GM21576 (cell line): ENCODE measurements around the gene TMEM52.

Source experiments
- ATAC-seq: cut with Tn5 transposase; IDR thresholded peaks from one replicate; pipeline ENCODE4 v1.9.1; 2021; ENCODE audit warnings: mild to moderate bottlenecking, moderate library complexity; ENCODE audit not compliant: unreplicated experiment

Gene TMEM52

DNA sequence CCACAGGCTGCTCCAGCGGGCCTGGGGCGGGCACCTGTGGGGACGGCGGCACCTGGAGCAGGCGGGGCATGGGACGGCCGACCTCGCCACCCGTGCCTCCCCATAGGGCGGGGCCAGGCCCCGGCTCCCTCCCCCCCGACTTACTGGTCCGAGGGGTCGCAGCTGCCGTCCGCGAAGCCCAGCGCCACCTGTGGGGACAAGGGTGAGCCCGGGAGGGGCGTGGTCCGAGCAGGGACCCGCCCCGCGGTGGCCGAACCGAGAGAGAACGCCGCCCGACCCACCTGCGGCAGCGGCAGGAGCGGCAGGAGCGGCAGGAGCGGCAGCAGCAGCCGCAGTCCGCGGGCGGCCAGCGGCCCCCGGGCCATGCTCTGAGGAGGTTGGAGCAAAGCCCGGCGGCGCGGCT, at the start of gene TMEM52:
Gene TMEM52 (minus strand): TSS at position 379 of the 403 bp plus-strand sequence. CDS start 14 bp downstream, at position 365.
- ATAC-seq = peak; percentile 16

DNA sequence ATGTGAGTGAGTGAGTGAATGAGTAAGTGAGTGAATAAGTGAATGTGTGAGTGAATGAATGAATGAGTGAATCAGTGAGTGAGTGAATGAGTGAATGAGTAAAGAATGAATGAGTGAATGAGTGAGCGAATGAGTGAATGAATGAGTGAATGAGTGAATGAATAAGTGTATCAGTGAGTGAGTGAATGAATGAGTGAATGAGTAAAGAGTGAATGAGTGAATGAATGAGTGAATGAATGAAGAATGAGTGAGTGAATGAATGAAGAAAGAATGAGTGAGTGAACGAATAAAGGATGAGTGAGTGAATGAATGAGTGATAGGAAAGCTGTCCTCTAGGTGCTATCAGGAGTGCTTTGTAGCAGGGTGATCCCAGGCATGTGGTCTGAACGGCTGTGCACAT, 48.8 kb upstream of the TMEM52 start:
- ATAC-seq = no peak

DNA sequence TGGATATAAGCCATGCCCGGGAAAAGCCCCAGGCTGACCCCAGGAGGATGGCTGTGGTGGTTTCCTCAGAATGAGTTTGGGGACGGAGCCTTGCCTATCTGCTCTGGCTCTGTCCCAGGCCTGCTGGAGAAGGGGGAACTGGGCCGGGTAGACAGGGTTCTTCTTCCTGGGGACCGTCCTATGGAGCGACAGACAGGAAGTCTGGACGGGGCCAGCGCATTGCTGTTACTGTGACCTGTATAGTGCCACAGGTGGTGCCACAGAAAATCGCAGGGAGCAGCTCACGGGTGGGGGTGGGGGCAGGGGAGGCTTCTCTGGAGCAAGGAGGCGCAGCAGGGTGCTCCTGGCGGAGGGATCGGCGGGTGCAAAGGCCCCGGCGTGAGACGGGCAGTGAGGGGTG, 48.1 kb upstream of the TMEM52 start:
- no peak for ATAC-seq

DNA sequence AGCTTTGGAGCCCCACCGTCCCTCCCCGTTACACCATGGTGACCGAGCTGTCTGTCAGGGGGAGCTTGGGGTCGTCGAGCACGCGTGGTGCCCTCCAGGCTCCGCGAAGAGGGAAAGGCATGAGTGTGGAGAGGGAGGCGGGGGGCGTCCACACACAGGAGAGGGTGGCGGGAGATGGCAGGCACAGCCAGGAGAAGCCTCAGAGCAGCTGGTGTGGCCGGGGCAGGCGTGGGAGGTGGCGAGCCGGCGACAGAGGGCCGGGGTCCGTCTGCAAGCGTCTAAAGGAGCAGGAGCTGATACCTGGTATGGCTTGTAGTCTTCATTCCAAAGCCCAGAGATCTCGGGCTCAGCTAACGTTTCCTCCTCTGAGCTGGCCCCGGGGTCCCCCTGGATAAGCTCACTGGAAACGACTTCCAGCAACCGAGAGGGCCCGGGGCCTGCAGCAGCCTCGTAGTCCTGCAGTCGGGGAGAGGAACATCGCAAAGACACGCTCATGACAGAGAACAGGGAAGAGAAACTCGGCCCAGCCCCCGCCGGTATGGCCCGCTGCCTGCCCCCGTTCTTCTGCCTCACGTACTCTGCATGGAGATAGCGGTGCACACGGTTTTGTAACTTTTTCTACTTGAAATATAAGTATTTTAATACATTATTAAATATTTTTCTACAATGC, 47.1 kb upstream of the TMEM52 start:
- ATAC-seq = no peak

DNA sequence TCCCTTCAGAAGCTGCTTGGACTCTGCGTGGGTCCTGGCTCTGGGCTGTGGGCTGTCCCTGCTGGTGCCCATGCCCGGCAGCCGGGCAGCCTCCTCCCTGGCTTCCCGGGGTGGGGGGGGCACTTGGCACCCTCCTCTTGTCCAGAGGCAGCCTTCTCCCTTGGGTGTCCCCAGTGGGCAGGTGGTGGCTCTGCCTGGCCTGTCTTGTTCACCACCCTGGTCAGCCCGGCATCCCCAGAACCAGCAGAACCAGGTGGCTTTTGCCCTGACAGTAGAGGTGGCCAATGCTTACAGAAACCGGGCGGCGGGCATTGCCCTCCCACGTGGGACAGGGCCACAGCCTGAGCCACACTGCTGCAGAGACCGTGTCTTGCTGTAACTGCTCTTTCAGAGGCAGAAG, 46.5 kb upstream of the TMEM52 start:
- ATAC-seq = no peak

DNA sequence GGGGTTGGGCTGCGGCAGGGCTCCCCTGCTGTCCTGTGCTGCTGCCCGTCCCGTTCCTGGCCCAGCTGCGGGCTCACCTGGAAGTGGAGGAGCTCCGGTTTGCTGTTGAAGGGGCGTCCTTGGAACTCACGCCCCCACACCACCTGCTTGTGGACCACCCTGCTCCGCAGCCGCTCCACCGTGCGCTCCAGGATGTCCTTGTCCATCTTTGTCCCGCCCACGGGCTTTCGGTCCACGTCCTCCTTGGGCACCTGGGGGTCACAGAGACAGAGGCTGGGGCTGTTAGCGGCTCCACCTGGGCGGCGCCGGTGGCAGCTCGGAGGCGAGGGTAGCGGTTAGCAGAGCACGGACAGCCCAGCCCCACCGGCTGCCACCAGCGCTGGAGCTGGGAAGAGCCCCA, 45.7 kb upstream of the TMEM52 start:
- ATAC-seq = no peak

DNA sequence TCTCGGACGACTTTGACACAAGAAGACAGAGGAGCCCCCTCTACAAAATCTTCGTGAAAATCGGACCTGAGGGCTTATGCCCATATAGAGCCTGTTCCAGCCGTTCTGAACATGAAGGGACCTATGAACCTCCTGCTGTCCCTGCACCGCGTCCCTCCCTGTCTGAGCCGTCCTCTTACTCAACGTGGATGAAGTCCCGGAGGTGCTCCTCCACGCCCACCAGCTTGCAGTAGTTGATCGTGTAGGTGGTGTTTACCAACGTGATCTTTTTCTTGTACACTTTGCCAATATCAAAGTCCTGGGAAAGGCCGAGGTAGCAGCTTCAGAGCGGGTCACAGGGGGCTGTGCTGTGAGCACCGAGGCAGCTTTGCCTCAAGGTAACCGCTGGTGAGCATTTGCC, 44.5 kb upstream of the TMEM52 start:
- ATAC-seq = no peak

DNA sequence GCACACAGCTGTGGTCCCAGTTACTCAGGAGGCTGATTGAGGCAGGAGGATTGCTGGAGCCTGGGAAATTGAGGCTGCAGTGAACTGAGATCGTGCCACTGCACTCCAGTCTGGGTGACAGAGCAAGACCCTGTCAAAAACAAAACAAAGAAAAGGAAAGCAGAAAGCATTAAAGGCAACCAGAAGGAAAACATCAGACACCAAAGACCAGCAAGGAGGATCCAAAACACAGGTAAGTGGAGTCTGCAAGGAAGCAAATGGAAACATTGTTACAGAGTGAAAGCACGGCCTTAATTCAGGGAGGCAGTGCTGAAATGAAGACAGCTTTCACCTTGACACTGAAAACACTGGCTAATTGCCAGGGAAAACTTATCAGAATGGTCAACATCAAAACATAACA, 43.7 kb upstream of the TMEM52 start:
- ATAC-seq = no peak

DNA sequence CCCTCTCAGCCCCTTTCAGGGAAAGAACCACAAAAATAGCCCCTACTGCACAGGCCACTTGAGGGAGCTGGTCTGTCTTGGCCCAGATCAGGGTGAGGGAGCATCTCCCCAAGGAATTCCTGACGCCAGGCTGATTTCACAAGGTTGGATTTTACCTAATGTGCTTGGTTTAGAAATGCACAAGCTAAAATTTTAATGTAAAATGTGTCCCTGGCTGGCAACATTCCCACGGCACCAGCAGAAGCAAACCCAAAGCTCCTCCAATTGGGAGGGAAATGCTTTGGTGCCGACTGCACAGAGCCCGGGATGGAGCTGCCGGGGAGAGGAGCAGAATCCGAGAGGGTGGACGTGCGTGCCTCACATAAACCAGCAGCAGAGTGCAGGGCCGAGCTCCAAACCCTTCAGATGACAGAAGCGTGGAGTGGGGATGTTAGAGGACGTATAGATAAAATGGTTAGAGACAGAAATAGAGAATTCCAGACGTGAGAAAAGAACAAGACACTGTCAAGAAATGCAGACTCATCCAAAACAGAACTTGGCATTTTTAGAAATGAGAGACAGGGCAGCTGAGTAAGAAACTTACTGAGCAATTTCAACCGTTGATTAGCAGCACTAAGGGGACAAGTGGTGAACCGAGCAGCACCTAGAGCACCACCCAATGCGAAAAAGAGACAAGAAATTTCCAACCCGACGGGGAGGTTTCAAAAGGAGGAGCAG, 41.6 kb upstream of the TMEM52 start:
- ATAC-seq = no peak

DNA sequence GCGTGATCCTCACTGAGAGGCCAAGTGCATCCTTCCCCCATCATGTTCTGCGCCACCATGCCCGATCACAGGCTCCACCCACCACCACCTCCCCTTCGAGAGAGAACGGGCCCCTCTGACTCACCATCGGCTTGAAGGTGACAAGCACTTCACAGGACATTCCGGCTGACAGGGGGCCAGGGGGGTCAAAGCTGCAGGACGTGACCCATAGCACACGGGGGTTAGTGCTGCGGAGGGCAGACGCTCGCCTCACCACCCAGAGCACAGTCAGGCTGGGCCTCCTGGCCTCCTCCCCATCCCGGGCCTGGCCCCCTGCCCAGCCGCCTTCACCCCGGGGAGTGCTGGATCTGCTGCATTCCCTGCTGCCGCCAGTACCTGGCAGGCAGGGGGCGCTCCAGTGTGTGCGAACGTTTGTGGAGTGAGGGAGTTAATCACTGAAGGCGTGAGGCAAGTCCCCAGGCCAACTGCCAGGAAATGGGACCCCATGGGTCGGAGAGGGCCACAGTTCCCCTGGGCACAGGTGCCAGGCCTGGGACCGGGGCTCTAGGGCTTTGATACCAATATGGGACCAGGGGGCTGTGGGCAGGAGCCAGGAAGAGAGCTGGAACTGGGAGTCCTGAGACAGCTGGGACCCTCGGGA, 40.9 kb upstream of the TMEM52 start:
- ATAC-seq = no peak

DNA sequence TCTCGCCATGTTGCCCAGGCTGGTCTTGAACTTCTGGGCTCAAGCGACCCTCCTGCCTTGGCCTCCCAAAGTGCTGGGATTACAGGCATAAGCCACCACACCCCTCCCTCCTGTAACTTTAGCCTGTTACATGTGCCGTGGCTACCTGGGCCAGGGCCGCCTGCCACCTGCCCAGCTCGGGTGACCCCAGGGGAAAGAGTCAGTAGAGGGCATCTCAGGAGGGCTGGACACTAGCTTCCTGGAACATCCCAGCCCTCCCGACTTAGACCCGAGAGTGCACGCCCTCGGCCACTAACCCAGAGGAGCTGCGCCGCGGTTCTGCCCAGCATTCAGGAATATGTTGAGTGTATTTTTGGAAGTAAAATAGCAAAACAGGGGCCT, 40.4 kb upstream of the TMEM52 start:
- no peak for ATAC-seq

DNA sequence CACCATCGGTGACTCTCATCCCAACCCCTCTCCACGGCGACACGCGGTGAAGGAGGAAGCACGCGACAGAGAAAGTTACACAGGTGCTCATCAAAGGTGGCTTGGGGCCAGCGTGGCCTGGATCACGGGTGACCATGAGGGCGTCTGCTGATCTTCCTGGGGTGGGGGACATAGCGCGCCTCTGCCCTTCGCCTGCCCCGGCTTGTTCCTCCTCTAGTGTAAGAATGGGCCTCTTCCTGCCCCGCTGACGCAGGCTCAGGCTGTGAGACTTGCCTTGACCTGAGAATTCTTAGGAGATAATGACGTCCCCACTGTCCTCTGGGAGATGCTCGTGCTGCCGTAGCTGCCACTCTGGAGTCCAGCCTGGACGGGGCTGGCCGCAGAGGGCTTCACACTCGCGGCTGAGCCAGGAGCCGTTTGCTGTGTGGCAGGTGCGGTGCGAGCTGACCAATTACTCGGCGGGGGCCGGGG, 39.0 kb upstream of the TMEM52 start:
- no peak for ATAC-seq

DNA sequence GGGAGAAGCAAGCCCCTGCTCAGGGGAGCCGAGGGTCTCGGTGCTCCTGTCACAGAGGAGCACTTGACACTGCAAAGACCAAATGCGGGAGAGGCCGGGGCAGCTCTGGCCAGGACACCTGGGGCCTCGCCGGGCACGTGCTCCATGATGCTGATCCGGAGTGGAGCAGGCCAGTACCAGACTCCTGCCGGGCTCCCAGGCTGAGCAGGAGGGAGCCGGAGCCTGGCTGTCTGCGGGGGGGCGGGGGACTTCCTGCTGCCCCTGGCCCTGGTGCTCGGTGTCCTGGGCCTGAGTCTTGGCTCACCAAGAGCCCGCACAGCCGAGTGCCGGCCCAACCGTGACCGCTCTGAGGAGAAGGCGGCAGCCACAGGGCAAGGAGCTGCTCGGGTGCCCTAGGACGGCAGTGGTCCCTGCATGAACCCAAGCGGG, 38.5 kb upstream of the TMEM52 start:
- ATAC-seq = no peak

DNA sequence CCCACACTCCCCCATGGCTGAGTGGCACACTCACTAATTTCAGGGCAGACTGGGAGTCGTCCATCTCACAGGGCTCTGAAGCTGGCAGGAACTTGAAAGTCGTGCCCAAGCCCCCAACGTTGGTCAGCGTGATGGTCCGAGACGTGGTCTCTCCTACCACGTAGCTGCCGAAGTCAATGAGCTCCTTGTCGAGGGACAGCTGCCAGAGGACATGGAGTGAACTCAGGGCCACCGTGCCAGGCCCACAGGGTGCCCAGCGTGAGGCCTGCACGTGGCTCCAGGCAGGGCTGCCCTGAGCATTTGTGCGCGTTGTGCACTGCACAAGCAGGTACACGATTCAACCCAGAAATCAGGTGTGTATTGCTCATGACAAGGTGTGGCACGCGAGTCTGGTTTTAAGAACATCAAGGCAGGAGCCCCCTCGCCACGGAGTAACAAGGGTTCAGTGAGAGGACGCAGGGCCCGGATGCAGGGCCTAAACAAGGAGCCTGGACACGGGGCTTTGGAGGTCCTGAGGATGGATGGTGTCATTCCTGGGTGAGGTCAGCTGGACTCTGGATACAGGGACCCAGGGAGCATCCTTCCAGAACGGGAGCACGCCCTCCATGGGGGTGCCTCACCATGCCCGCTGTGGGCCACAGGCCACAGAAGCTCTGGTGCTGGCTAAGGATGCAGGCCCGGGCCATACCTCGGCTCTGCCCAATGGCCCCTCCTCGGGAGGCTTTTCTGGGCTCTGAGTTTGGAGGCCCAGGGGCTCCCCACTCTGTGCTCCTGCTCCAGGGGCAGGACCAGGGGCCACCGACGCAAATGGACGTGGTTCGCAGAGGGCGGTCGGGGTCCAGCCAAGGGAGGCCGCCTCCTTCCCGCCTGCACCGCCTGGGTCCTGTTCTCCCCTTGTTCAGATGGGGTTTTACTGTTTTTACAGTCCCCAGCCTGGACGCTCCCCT, 37.8 kb upstream of the TMEM52 start:
- ATAC-seq = no peak

DNA sequence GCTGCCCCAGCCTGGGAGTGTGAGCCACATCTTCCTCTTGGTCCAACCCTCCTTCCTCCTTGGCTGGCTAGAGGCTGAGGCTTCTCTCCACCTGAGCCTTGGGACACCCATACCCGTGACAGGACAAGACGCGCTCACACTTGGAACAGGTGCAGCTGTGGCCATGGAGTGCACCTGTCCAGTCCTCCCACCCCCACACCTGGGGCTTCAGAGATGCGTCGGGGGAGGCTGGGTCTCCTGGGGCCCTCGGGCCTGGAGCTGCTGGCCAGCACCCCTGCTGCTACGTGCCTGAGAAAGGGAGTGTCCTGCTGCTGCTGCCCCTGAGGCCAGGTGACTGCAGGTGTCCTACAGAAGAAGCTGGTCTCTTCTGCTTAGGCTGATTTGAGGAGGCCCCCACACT, 37.0 kb upstream of the TMEM52 start:
- ATAC-seq = no peak

DNA sequence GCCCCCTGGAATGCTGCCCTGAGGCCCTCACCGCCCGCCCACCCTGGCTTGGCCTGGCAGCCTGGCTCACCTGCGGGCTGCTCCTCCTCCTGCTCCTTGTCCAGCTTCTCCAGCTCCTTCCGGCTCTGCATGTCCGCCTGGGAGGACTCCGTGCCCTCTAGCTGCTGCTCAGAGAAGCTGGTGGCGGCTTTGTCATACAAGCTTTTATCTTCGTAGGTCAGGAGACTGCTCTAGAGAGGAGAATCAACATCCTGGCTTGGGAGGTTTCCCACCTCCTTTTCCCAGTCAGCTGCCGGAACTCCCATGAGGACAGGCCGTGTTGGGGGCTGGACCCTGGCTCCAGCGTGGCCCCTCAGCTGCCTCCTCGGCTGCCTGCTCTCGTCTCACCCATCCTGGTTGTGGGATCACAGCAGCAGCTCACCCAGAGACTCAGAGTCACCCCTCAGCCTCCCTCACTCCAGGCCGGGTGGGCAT, 36.6 kb upstream of the TMEM52 start:
- ATAC-seq = no peak

DNA sequence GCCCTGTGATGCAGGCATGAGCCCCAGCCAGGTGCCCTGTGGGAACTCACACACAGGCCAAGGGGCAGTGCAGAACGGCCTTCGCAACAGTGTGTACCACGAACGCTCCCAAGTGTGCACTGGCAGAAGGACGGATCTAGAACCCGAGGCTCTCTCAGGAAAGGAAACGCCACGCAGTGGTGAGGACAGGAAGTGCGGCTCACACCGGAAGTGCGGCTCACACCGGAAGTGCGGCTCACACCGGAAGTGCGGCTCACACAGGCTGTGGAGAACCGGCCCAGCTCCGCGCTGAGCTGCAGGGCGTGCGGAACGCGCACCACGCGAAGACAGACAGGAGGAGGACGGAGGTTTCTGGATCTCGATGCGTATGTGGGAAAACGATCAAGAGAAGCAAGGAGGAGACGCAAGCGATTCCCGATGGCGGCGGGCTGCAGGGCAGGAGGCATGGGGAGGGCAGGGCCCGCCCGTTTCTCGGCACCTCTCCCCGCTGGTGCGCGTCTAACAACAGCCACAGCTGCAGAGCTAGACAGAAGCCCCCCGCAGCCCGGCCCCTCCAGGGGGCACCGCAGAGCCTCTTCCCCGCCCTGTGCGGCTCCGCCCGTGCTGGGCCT, 35.9 kb upstream of the TMEM52 start:
- no peak for ATAC-seq

DNA sequence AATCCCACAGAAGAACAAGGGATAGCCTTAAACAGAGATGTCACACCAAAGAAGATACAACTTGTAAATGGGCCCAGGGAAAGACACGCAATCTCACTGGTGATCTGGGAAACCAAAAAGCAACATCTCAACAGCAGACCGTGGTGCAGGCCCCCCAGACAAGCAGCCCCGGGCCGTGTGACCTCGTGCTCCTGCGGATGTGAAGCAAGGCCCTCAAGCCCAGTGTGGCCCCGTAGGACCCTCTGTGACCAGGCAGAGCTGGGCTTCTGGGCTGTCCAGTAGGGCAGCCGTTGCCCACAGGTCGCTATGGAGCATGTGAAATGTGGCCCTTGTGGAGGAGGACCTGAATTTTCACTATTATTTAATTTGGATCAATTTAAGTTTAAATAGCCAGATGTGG, 34.9 kb upstream of the TMEM52 start:
- no peak for ATAC-seq

DNA sequence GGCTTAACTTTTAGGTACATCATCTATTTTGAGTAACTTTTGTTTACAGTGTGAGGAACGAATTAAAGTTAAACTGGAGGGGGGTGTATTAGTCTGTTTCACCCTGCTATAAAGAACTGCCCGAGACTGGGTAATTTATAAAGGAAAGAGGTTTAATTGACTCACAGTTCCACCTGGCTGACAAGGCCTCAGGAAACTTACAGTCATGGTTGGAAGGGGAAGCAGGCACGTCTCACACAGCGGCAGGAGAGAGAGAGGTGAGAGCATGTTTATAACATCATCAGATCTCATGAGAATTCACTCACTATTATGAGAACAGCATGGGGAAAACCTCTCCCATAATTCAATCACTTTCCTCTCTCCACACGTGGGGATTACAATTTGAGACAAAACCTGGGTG, 31.9 kb upstream of the TMEM52 start:
- no peak for ATAC-seq

DNA sequence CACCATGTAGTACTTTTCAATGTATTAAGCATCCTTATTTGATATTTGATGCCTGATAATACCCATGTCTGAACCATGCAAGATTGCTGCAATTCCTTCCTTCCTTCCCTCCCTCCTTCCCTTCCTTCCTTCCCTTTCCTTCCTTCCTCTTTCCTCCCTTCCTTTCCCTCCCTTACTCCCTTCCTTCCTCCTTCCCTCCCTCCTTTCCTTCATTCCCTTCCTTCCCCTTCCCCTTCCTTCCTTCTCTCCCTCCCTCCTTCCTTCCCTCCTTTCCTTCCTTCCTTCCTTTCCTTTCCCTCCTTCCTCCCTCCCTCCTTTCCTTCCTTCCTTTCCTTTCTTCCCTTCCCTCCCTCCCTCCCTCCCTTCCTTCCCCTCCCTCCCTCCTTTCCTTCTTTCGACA, 29.7 kb upstream of the TMEM52 start:
- ATAC-seq = no peak
